Fibroblast of peridontal ligament (primary cell): ENCODE results near the gene HSF2BP.
"Not testable (repeated sequence)": the region's sequence is repeated elsewhere in the genome, so short reads cannot be mapped to it uniquely, and the experiment has no call there.

Source experiments
- DNase-seq: peaks from one replicate; pipeline ENCODE4 v3.0.0-alpha.2; 2010; ENCODE audit errors: extremely low read depth

Gene HSF2BP

DNA sequence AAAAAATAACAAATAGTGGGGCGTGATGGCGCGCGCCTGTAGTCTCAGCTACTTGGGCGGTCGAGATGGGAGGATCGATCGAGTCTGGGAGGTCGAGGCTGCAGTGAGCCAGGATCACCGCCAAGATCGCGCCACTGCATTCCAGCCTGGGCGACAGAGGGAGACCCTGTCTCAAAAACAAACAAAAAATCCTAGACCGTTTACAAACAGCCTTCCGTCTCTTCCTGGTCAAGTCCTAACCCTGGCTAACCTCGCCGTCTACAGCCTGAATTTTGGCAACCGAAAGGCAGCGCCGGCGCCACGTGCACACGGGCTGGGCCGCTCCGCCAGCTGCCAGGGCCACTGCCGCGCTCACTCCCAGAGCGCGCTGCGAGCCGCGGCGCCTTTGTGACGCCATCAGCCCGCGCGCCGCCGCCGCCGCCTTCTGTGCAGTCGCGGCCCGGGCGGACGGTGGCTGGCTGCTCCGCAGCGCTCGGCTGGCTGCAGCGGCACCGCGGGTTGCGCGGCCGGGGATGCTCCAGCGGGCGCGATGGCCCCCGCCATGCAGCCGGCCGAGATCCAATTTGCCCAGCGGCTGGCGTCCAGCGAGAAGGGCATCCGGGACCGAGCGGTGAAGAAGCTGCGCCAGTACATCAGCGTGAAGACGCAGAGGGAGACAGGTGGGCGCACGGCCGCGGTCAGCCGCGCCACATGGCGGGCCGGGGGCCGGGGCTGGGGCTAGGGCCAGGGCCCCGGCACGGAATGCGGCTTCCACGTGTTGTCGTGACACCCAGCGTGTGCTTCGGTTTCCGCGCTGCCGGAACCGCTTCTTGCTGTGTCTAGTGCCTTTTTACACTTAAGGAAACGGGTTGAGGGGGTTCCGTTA, at the start of gene HSF2BP, which contains the start of gene RRP1B:
HSF2BP (minus strand) TSS at position 353 of the 865 bp plus-strand sequence. CDS start 1,392 bp downstream, outside the sequence.
RRP1B (plus strand) TSS at position 425 of the 865 bp plus-strand sequence; CDS start at position 530, 105 bp downstream.
- peak; percentile 70 for DNase-seq

DNA sequence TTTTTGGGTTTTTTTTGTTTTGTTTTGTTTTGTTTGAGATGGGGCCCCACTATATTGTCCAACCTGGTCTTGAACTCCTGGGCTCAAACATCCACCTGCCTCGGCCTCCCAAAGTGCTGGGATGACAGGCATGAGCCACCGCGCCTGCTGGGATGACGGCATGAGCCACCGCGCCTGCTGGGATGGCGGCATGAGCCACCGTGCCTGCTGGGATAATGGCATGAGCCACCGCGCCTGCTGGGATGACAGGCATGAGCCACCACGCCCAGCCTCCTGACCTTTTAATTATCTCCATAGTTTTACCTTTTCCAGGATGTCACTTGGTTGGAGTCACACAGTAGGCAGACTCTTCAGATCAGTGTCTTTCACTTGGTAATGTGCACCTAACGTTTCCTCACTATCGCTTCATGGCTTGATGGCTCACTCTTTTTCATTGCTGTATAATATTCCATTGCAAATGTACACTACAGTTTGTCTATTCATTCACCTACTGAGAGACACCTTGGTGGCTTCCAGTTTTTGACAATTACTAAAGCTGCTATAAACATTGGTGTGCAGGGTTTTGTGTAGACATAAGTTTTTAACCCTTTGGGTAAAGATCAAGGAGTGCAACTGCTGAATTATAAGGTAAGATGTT, 49.6 kb upstream of the HSF2BP start:
- no peak for DNase-seq

DNA sequence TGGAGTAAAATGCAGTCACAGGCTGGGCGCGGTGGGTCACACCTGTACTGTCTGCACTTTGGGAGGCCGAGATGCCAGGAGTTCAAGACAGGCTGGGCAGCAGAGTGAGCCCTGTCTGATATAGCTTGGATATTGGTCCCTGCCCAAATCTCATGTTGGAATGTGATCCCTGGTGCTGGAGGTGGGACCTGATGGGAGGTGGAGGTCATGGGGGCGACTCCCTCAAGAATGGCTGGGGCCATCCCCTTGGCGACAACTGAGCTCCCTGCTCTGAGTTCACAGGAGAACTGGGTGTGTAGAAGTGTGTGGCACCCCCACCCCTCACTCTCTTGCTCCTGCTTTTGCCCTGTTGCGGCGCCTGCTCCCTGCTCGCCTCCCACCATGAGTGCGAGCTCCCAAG, 48.2 kb upstream of the HSF2BP start:
- DNase-seq, result no peak

DNA sequence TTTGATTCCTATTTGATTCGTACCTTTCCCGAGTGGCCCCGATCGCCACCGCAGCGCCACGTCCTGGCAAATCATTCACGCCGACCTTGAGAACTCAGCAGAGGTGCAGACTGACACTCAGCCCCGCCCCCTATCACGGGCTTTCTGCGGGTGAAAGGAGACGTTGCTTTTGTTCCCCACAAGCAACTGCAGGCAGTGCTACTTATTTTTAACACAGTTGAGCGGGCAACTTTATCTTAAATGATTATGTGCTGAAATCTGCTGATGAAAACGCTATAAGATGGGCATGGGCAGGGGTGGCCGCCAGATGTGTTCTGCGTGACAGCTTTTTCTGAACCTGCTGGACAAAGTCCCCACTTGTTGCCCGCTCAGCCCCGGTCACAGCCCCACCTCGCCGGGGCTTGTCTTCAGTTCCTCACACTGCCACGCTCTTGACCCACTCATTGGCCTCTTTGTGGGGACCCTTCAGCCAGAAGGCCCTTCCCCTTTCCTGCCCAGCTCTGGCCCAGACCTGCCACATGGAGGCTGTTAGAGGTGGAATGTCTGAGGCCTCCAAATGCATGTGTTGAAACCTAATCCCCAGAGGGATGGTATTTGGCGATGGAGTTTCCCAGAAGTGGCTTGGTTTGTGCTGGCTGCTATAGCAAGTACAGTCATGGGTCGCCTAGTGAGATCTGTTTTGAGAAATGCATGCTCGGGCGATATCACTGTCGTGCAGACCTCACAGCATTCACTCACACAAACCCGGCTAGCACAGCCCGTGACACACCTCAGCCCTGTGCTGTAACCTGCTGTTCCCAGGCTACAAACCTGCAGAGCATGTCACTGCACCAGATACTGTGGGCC, 44.0 kb upstream of the HSF2BP start:
- peak; percentile 93 for DNase-seq

DNA sequence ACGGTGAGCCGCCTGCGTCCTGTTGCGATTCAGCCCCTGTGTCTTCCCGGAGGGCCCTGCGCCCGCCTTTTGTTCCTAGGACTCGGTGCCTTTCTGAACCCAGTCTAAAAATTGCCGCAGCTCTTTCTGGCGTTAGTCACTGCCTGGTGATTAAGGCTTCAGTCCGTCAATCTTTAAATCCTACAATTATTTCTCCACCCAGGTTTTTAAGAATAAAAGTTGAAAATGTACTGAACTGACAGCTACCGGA, 43.4 kb upstream of the HSF2BP start:
- peak; percentile 20 for DNase-seq

DNA sequence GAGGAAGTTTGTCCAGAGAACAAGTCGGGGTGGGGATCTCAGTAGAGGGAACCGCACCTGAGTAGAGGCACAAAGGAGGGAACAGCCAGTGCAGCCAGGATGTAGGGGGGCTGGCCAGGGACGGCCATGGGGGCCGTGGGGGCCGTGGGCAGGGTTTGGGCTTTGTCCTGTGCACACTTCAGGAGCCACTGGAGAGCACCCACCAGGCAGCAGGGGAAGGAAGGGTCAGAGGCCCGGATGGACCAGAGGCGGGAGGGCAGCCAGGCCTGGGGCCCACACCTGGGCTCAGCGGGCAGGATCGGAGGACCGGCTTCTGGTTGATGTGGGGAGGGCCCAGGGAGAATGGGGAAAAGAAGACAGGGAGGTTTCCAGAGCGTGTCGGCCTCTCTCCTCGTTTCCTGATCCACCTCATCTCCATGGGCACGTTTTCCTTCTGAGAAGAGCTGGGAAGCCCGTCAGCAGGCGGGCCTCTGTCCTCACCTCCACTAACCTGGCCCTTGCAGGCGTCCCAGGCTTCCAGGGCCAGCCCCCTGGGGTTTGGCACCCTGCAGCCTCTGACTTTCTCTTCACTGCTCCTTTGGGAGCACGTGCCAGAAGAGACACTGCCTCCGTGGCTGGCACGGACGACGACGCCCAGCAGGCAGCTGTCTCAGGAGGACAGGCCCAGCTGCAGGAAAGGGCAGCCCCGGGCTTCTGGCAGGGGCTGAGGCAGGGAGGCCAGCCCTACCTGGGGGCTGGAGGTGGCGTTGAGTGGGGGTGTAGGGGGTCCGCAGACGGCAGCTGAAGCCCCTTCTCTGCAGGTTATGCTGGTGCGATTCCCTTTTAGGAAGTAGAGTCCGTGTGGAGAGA, 42.9 kb upstream of the HSF2BP start:
- DNase-seq, result no peak

DNA sequence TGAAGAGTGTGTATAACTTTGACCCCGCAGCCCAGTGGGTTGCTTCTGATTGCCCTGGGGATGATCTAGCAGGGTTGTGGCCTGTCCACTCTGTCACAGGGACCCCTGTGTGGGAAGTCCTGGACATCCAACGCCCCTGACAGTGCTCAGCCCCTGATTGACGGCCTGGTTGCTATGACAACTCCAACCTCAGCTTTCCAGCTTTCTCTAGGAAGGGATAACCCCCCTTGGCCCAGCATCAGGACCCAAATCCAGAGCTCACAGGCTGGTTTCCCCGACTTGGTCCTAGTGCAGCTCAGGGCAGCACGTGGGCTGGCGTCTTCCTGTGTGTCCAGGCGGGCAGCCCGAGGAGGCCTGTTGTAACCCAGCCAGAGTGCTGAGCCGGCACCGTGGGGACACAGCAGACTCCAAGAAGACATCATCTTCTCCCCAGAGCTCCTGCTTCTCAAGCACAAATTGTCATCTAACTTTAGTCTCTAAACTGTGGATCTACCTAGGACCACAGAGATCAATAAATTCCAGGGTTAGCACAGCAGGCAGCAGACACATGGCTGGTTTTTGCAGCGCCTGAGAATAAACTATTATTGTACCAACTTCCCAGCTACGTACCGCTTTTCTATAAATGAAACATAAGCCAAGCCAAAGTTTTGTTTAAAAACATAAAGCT, 40.8 kb upstream of the HSF2BP start:
- DNase-seq, result no peak

DNA sequence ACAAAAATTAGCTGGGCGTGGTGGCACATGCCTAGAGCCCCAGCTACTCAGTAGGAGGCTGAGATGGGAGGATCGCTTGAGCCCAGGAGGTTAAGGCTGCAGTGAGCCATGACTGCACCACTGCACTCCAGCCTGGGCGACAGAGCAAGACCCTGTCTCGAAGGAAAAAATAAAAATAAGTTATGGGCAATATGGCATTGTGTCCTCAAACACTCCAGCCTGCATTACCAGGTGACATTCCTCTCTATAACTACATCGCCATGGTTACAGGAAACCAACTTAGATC, 40.1 kb upstream of the HSF2BP start:
- not testable (repeated sequence) for DNase-seq

DNA sequence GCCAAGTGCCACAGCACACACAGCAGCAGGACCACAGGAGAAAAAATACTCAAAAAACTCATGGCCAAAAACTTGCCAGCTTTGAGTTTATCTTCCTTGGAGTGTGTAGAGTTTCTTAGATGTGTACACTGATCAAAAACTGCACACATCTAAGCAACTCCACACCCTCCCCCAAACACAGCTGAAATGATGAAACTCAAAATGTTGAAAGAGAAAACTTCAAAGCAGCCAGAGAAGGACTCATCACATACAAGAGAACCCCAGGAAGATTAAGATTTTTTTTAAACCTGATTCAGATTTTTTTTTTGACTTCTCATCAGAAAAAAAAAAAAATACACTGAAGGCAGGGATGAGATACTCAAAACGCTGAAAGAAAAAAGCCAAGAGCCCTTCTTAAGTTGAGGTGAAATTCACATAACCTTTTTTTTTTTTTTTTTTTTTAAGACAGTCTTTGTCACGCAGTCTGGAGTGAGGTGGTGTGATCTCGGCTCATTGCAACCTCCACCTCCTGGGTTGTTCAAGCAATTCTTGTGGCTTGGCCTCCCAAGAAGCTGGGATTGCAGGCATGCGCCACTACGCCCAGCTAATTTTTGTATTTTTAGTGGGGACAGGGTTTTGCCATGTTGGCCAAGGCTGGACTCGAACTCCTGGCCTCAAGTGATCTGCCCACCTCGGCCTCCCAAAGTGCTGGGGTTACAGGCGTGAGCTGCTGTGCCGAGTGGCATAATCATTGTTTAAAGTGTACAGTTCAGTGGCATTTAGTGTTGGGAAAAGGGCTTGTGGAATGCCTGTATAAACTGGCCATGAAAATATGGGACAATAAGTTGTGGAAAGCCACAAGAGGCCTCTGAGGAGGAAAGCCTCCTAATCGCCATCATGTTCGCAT, 38.7 kb upstream of the HSF2BP start:
- DNase-seq, result peak; percentile 61

DNA sequence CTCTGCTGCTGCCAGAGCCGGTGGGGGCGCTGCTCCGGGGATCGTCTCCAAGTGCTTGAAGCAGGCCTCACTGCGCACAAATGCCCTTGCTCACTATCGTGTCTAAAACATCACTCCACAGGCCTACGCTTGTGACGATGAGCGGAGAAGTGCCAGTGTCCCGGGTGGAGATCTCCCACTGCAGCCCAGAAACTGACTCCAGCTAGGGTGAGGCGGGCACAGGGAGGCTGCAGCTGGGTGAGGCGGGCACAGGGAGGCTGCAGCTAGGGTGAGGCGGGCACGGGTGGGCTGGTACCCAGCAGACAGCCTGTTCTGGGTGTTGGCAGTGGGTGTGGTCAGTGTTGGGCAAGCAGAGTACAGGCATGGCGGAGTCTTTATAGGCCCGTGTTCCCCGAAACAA, 36.9 kb upstream of the HSF2BP start:
- no peak for DNase-seq

DNA sequence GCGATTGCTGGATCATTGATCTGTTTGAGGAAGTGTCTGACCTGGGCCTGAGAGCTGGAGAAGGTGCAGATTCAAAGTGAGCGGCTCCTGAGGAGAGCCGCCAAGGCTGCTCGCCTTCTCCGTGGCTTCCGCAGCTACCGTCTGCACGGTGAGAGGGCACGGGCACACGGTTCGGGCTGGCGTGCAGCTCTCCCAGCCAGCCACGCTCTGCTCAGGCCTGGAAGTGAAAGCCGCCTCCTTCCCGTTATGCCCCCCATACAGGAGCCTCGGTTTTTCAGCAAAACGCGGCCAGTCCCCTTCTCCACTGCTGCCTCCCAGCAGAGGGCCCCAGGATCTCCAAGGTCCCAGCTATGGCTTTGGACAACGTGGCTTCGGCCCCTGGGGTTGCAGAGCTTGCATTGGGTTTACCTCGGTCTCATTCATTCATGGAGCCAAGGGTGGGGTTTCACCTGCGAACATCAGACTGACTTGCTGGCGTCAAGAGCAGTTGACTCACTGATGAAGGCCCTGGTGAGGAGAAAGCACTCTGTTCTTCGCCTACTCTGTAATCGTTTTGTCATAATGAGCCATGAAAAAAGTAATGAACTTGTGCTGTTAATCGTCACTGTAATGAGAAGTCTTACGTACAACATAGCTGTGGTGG, 35.3 kb upstream of the HSF2BP start:
- DNase-seq, result no peak

DNA sequence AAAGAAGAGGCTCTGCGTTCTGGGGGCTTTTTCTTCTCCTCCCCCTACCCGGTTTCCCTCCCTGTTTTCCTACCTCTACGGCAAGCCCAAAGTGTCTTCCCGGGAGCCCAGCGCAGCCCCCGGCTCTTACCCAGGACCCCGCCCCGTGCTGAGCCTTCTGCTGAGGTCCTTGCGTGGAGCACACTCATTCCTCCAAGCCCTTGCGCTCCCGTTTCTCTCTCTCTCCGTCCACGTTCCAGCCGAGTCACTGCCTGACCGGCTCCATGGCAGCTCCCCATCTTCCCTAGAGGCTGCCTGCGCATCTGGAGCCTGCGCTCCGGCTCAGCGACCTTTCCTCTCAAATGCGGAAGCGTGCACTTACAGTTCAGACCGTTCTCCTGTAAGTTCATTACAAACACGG, 34.7 kb upstream of the HSF2BP start:
- DNase-seq, result no peak

DNA sequence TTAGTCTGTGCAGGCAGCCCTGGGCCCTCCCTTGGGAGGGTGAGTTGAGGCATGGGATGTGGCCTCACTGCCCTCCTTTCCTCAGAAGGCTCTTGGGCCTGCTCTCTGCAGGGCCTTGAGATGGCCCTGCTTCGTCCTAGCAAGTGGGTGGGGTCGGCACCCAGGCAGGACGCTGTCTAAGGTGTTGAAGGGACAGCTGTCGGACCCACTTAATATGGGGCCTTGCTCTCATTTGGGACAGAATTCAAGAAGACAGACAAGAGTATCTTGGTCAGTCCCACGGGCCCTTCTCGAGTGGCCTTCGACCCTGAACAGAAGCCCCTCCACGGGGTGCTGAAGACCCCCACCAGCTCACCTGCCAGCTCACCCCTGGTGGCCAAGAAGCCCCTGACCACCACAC, 33.7 kb upstream of the HSF2BP start:
- DNase-seq, result no peak

DNA sequence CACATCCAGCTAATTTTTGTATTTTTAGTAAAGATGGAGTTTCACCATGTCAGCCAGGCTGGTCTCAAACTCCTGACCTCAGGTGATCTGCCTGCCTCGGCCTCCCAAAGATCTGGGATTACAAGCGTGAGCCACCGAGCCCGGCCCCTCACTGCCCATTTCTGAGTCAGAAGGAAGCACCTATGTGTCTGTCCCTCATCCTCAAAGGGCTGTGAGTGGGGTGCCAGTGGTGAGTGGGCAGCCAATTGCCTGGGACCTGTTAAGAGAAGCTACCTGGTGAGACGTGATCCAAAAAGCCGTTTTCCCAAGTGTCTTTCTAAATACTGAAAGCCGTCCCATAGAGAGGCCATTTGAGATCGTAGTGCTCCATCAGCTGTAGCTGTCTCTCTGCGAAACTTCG, 32.5 kb upstream of the HSF2BP start:
- DNase-seq, result no peak

DNA sequence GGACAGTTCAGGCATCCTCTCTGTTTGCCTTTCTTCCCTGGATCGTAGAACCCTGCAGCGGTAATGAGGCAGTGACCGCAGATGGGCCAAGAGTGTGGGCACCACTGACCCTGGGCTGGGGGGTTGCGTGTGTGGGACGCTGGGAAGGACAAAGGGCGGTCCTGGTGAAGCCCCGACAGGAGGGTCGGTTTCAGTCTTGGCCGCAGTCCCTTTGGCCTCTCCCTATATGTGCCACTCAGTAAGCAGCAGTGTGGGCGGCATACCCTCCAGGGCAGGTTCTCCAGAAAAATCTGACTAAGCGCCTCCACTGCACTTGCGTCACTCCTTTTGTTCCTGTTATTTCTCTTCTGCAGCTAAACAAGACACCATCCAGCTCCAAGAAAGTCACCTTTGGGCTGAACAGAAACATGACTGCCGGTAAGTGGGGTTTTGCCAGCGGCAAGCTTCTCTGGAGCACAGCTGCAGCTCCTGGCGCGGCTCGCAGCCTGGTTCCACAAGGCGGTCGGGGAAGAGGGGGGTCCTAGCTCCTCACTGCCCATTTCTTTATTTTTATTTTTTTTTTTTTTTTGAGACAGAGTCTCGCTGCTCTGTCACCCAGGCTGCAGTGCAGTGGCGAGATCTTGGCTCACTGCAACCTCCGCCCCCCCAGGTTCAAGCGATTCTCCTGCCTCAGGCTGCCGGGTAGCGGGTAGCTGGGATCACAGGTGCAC, 32.0 kb upstream of the HSF2BP start:
- DNase-seq, result no peak

DNA sequence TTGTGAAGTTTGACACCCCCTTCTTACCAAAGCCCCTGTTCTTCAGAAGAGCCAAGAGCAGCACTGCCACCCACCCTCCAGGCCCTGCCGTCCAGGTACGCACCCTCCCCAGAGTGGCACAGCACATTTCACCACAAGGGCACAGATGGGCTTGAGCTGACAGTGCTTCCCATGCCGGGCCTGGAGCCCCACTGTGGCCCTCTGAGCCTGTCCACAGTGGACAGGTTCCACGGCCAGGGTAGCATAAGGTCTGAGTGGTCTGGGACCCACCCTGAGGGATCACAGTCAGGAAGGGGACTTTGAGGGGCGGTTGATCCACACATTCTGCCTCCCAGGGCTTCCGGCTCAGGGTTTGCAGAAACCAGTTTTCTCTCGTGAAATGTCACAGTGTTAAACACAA, 31.1 kb upstream of the HSF2BP start:
- no peak for DNase-seq

DNA sequence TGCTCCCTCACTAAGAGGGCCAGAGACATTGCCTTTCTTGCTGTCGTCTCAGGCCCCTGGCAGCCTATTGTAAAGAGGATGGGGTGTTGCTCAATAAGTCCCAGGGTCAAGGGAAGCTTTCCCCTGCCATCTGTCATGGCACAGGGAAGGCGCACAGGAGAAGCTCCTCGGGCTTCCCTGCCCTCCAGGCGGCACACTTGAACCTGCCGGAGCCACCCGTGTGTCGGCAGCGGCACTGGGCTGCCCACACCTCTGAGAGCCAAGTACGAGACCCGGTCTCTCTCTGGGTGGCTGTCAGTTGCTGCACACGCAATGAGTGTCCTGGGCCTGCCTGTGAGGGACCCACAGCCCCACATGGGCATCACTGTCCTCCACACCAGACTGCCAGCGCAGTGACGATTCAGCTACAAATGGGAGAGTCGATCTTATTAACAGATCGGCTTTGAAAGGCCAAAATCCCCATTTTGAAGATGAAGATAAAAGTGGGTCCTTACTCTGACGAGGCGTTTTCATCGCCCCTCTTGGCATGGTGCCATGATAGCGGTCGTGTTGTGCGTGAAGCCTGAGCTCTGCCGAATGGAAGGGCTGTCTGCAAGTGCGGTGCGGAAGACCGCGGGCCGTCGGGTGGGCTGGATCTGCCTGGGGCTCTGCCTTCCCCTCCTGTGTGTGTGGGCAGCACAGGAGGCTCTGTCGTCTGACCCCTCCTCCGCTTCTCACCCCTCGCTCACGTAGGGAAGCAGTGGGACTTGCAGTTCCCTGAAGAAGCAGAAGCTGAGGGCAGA, 30.5 kb upstream of the HSF2BP start:
- DNase-seq, result no peak

DNA sequence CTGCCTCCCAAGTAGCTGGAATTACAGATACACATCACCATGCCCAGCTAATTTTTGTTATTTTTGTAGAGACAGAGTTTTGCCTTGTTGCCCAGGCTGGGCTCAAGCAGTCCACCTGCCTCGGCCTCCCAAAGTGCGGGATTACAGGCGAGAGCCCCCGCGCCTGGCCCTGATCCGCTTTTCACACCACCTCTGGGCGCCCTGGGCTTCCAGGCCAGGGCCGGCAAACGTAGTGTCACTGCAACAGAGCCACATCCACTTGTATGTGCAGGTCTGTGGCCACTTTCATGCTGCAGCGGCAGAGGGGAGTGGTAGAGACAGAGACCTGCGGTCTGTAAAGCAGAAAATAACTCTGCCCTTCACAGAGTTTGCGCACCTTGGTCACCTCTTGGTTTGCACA, 29.6 kb upstream of the HSF2BP start:
- DNase-seq, result no peak
